ENCODE results near the gene PLCL1. TPM values are rescaled to one million over a fixed set of nuclear protein-coding genes. Genes with fewer than 3 reads are reported as not detected.

The PLCL1 gene
- total RNA-seq, 2 experiments from 2014 or later = 1.6 to 1.8 TPM

DNA sequence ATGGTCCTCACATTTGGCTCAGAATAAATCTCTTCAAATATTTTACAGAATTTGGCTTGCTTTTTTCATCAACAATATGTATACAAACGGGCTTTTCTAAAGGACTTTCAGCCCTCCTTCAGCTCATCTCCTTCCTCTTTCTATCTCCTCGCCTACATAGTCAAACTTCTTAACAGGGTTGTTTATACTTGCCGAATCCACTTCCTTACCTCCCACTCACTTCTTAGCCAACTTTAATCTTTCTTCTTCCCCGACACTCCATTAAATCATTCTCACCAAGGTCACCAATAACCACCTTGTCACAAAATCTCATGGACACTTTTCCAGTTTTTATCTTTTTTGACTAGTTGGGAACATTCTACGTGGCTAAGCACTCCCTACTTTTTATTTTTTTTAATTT lies 325.2 kb downstream of the PLCL1 start:
- ChIA-PET CTCF (no interaction called here), POLR2A (no interaction called here)
- no peak overlapping the region for H3K27ac Mint-ChIP-seq
- no peaks in the 10 kb centered on the region for H3K9me3 Mint-ChIP-seq
- H3K4me1 Mint-ChIP-seq = no peaks in the 10 kb centered on the region
- no peak overlapping the region for H3K4me3 Mint-ChIP-seq
- no peaks in the 10 kb centered on the region for H3K27me3 Mint-ChIP-seq
- DNase-seq = no peak
- no peaks in the 10 kb centered on the region for H3K36me3 Mint-ChIP-seq (ENCODE audit: low read depth)

DNA sequence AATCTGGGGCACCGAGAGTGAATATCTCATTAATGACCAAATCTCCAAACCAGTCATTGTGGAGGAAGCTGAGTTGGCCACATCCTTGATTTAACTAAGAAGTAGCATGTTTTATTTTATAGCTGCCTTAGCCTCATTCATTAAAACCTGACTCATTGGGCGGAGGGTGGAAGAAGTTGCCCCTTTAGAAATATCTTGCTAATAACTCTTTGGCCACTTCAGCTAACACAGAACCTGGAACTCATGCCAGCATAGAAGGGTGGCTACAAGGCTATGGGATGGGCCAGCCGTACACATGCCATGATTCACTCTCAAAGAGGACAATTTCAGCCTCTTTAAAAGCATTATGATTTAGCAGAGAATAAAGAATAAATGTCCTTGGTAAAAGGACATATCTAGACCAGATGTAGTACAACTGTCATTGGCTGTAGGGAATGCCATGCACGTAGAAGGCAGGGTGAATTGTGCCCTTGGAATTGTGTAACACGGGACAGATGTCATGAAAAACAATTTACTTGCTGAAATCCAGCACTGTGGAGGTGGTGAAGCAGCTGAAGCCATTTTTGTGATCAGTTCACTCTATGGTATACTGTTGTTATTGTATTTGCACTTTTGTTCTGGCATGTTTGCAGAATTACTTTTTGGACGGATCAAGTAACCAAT lies 330.0 kb downstream of the PLCL1 start:
- H3K27ac Mint-ChIP-seq = no peak overlapping the region
- POLR2A ChIA-PET = no interaction called here
- H3K27me3 Mint-ChIP-seq = no peaks in the 10 kb centered on the region
- no peak overlapping the region for H3K4me3 Mint-ChIP-seq
- H3K36me3 Mint-ChIP-seq (ENCODE audit: low read depth) = peaks cover 3% of the 10 kb centered on the region
- CTCF ChIA-PET = no interaction called here
- H3K9me3 Mint-ChIP-seq = peaks cover 6% of the 10 kb centered on the region
- DNase-seq = no peak
- H3K4me1 Mint-ChIP-seq = no peaks in the 10 kb centered on the region

DNA sequence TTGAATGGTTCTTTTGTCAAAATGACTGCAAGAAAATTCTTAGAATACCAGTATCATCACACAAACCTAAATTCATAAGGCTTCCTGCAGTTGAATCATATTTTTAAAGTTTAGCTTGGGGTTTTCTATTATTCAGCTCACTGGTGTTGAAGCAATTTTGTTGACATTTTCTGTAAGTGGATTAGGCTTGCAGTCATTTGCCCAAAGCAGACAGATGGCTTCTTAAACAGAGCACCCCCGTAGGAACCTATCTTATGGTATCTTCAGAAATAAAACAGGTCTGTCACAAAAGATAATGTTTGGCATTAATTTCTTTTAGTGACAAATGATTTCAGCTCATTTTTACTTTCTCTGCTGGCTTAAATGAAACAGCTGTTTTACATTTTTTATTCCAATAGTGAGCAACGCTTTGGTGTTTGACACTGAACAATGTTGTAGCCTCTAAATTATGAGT lies 331.1 kb downstream of the PLCL1 start:
- Mint-ChIP-seq H3K9me3 (peaks cover 6% of the 10 kb centered on the region), H3K27me3 (no peaks in the 10 kb centered on the region)
- CTCF ChIA-PET = no interaction called here

DNA sequence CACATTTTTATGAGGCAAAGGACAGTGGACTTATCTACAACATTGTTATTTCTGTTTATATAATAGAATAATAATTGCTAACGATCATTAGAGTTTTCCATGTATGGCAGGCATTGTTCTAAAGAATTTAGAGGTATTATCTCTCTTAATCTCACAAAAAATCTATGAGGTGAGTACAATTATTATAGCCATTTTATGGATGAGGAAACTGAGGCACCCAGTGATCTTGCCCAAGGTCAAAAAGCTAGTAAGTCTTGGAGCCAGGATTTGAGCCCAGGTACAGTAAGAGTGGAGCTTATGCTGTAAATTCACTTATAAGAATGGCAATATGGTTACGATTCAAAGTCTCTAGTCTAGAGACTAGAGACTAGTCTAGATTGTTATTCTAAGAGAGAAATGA lies 331.7 kb downstream of the PLCL1 start:
- DNase-seq = no peak
- POLR2A ChIA-PET = no interaction called here
- peaks cover 6% of the 10 kb centered on the region for H3K9me3 Mint-ChIP-seq
- no peak overlapping the region for H3K4me3 Mint-ChIP-seq
- CTCF ChIA-PET = no interaction called here
- no peaks in the 10 kb centered on the region for H3K4me1 Mint-ChIP-seq
- no peaks in the 10 kb centered on the region for H3K27me3 Mint-ChIP-seq
- H3K36me3 Mint-ChIP-seq (ENCODE audit: low read depth) = peaks cover 3% of the 10 kb centered on the region
- no peak overlapping the region for H3K27ac Mint-ChIP-seq

More for the DNA sequence above, 331.1 kb downstream of the PLCL1 start:
- DNase-seq = no peak
- H3K27ac Mint-ChIP-seq = no peak overlapping the region
- H3K4me1 Mint-ChIP-seq = no peaks in the 10 kb centered on the region
- POLR2A ChIA-PET = no interaction called here
- H3K36me3 Mint-ChIP-seq (ENCODE audit: low read depth) = peaks cover 3% of the 10 kb centered on the region
- H3K4me3 Mint-ChIP-seq = no peak overlapping the region

DNA sequence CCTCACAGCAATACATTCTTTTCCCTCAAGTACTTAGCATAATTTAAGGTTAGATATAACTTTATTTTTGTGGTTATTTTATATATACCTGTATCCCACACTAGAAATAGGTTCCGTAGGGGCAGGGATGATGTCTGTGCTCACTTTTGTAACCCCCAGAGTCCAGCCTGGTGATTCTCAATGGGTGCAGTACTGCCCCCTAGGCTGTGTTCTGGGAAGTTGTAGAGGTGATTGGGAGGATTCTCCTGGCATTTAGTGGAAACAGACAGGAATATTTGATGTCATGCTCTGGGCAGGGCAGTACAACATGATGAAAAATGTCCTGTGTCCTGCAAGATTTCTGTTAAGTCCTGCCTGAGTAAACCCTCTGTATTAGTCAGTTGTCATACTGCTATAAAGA lies 333.3 kb downstream of the PLCL1 start:
- Mint-ChIP-seq H3K36me3 (ENCODE audit: low read depth) (peaks cover 3% of the 10 kb centered on the region), H3K27me3 (no peaks in the 10 kb centered on the region), H3K4me3 (no peak overlapping the region), H3K9me3 (peaks cover 6% of the 10 kb centered on the region), H3K27ac (no peak overlapping the region), H3K4me1 (no peaks in the 10 kb centered on the region)
- ChIA-PET POLR2A (no interaction called here), CTCF (no interaction called here)
- DNase-seq = no peak

DNA sequence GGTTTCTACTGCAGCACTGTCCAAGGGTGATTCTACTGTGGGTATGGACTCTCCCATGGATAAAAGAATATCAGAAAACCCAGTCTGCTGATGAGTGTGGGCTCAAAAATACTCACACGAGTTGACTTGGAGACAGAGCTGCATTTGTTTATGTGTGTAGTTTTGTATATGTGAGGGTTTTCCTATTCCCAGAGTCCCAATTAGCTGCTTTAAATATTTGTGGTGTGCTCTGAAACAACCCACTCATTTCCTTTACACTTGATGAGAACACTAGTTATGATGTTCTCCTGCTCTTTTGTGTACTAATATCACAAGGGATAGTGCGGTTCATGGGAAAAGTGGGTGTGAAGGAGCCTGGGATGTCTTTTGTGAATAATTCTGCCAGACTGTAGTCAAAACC lies 337.3 kb downstream of the PLCL1 start:
- no peak overlapping the region for H3K4me3 Mint-ChIP-seq
- no peaks in the 10 kb centered on the region for H3K27me3 Mint-ChIP-seq
- ChIA-PET CTCF (no interaction called here), POLR2A (no interaction called here)
- peaks cover 6% of the 10 kb centered on the region for H3K4me1 Mint-ChIP-seq
- no peak for DNase-seq
- peaks cover 3% of the 10 kb centered on the region for H3K36me3 Mint-ChIP-seq (ENCODE audit: low read depth)
- no peak overlapping the region for H3K27ac Mint-ChIP-seq
- peaks cover 6% of the 10 kb centered on the region for H3K9me3 Mint-ChIP-seq

DNA sequence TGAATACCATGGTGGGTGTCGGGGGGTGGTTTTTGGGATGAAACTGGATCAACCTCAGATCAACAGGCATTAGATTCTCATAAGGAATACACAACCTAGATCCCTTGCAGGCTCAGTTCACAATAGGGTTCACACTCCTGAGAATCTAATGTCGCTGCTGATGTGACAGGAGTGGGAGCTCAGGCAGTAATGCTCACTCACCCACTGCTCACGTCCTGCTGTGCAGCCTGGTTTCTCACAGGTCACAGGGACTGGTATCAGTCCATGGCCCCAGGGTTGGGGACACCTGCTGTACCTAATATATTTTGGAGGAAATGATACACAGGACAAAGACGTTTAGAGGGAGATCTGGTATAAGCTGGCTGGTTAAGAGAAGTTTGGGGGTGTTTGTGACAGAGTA lies 338.8 kb downstream of the PLCL1 start:
- Mint-ChIP-seq H3K4me1 (peaks cover 6% of the 10 kb centered on the region), H3K36me3 (ENCODE audit: low read depth) (peaks cover 3% of the 10 kb centered on the region), H3K4me3 (no peak overlapping the region), H3K9me3 (peaks cover 2% of the 10 kb centered on the region), H3K27me3 (no peaks in the 10 kb centered on the region), H3K27ac (no peak overlapping the region)
- ChIA-PET POLR2A (no interaction called here), CTCF (no interaction called here)
- DNase-seq = no peak

DNA sequence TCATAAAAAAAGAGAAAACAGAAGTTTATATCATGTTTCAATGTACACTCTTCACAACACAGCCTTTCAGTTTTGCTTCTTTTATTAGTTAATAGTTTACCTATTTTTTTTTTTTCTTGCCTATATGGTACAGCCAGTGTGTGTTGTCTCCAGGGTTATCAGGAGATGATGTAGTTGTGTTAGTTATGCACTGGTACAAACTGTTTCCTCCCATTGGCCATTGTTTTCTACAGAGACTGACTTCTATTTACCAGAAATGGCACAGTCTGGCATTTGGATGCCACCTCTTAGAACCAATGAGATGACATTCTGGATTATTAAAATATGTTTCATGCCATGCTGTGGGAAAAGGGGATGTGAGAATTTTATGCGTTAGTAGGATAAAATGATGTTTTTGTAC lies 339.4 kb downstream of the PLCL1 start:
- ChIA-PET CTCF (interaction anchor here (0.6 kb wide), 1 partner anchor 62 kb away, joined by 3 read pairs; no protein-coding TSS in a partner anchor), POLR2A (no interaction called here)
- peaks cover 3% of the 10 kb centered on the region for H3K36me3 Mint-ChIP-seq (ENCODE audit: low read depth)
- no peak for DNase-seq
- H3K4me1 Mint-ChIP-seq = peaks cover 6% of the 10 kb centered on the region
- no peak overlapping the region for H3K4me3 Mint-ChIP-seq
- H3K9me3 Mint-ChIP-seq = no peaks in the 10 kb centered on the region
- no peak overlapping the region for H3K27ac Mint-ChIP-seq
- no peaks in the 10 kb centered on the region for H3K27me3 Mint-ChIP-seq

DNA sequence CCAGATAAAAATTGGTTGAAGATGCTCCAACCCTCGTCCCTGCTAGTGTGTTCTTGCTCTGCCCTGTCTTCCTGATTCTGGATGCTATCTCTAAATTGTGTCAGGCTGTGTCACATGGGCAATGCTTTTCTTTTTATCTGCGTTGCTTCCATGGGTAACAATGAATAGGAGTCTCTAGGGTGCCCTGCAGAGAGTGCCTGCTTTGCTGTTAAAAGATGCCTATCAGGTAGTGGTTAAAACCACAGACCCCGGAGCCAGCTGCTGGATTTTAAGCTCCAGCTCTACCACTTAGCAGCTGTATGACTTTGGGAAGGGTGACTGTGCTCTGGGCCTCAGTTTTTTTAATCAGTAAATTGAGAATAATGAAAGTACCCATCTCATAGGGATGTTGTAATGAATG lies 340.3 kb downstream of the PLCL1 start:
- peaks cover 6% of the 10 kb centered on the region for H3K4me1 Mint-ChIP-seq
- no peaks in the 10 kb centered on the region for H3K9me3 Mint-ChIP-seq
- H3K36me3 Mint-ChIP-seq (ENCODE audit: low read depth) = no peaks in the 10 kb centered on the region
- POLR2A ChIA-PET = no interaction called here
- CTCF ChIA-PET = interaction anchor here (0.6 to 1.1 kb wide), 2 partner anchors 17 to 61 kb away, joined by 3 read pairs; no protein-coding TSS in a partner anchor
- no peak overlapping the region for H3K27ac Mint-ChIP-seq
- DNase-seq = peak; percentile 21
- no peak overlapping the region for H3K4me3 Mint-ChIP-seq
- H3K27me3 Mint-ChIP-seq = no peaks in the 10 kb centered on the region

DNA sequence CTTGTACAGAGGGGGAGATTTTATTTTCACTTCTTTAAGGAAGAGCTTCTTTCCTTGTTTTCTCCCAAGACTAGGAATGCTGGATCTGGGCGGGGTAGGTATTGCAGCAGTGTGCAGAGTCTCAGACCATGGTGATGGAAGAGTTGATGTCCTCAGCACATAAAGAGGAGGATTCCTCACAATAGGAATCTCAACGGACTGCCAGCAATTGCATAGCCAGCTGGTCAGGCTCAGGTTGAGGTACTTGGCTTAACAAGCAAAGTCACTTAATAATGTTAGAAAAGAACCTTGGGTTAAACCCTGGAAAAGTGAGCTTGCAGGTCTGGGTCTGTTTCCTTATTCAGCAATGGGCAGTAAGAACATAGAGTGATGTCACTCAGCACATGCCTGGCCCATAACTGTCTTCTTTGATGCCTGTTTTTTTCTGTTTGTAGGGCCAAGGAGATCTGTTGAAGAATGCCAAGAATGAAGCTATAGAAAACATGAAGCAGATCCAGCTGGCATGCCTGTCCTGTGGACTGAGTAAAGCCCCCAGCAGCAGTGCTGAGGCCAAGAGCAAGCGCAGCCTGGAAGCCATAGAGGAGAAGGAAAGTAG lies 342.1 kb downstream of the PLCL1 start:
- CTCF ChIA-PET = no interaction called here
- Mint-ChIP-seq H3K4me3 (no peak overlapping the region), H3K36me3 (ENCODE audit: low read depth) (no peaks in the 10 kb centered on the region), H3K4me1 (peaks cover 6% of the 10 kb centered on the region), H3K27ac (no peak overlapping the region), H3K9me3 (no peaks in the 10 kb centered on the region), H3K27me3 (no peaks in the 10 kb centered on the region)
- POLR2A ChIA-PET = no interaction called here
- DNase-seq = no peak

DNA sequence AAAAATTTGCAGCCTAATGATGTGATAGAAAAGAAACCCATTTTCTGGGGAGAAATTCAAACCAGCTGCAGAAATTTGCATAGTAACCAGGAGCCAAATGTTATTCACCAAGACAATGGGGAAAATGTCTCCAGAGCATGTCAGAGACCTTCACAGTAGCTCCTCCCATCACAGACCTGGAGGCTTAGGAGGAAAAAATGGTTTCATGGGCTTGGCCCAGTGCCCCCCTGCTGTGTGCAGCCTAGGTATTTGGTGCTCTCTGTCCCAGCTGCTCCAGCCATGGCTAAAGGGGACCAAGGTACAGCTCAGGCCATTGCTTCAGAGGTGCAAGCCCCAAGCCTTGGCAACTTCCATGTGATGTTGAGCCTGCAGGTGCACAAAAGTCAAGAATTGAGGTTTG lies 352.9 kb downstream of the PLCL1 start:
- POLR2A ChIA-PET = no interaction called here
- DNase-seq = no peak

DNA sequence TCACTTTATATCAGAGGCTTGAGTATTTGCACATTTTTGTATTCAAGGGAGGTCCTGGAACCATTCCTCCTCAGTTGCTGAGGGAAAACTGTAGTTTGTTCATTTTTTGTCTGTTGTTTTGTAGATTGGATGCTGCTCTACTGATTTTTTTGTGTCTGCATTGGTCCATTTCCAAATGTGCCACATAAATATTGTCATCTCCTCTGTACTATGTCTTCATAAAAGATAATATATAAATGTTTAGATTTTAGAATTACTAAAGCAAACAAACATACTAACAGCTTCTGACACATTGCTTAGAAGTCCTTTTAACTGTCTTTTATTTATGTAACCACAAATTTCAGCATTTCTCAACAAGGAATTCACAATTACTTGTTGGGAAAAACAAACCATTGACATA lies 356.8 kb downstream of the PLCL1 start:
- Mint-ChIP-seq H3K27ac (no peak overlapping the region), H3K4me1 (no peaks in the 10 kb centered on the region), H3K9me3 (peaks cover 7% of the 10 kb centered on the region), H3K27me3 (no peaks in the 10 kb centered on the region), H3K4me3 (no peak overlapping the region), H3K36me3 (ENCODE audit: low read depth) (no peaks in the 10 kb centered on the region)
- no peak for DNase-seq
- CTCF ChIA-PET = interaction anchor here (1.2 kb wide), 1 partner anchor 16 kb away, joined by 3 read pairs; no protein-coding TSS in a partner anchor
- POLR2A ChIA-PET = no interaction called here

More for the DNA sequence above, 352.9 kb downstream of the PLCL1 start:
- H3K27me3 Mint-ChIP-seq = no peaks in the 10 kb centered on the region
- CTCF ChIA-PET = no interaction called here
- no peak overlapping the region for H3K27ac Mint-ChIP-seq
- H3K4me1 Mint-ChIP-seq = no peaks in the 10 kb centered on the region
- no peak overlapping the region for H3K4me3 Mint-ChIP-seq
- H3K36me3 Mint-ChIP-seq (ENCODE audit: low read depth) = peaks cover 1% of the 10 kb centered on the region
- peaks cover 7% of the 10 kb centered on the region for H3K9me3 Mint-ChIP-seq

DNA sequence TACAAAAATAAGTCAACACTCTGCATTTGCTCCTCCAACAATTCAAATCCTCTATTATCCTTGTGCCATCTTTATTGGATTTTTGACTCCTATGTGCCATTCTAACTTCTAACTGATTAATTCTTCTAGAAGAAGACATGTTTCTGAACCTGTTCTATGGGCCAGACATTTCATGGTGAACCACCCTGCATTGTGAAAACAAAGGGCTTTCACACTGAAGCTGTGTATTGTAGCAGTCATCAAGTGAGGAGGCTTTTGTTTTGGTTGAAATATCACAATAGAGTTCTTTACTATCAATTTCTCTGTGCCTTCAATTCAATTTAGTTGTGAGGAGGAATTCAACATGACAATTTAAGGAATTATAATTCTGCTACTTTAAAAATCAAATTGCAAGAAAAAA lies 357.9 kb downstream of the PLCL1 start:
- CTCF ChIA-PET = interaction anchor here (0.7 kb wide), 1 partner anchor 433 kb away, joined by 5 read pairs; no protein-coding TSS in a partner anchor
- Mint-ChIP-seq H3K4me3 (no peak overlapping the region), H3K27ac (no peak overlapping the region)

DNA sequence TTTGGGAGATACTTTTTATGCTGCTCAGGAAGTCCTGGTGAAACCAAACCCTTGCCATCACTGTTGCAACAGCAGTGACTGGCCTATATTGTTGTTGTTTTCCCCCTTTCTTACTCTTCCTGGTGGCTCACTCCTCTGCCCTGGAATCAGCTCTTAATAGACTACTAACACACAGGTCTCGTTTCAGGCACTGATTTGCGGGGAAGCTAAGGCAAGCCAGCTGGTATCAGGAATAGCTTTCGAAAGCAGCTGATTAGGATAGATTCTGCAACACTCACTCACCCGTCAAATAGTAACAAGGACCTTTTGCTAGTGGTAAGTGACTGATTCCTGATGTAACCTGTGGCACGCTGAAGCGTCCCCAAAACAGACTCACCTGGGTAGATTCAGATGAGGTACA lies 360.4 kb downstream of the PLCL1 start:
- no peak overlapping the region for H3K4me3 Mint-ChIP-seq
- H3K27ac Mint-ChIP-seq = no peak overlapping the region
- H3K4me1 Mint-ChIP-seq = no peaks in the 10 kb centered on the region
- ChIA-PET CTCF (no interaction called here), POLR2A (interaction anchor here (0.6 kb wide), 1 partner anchor 443 kb away, joined by 5 read pairs; no protein-coding TSS in a partner anchor)
- H3K27me3 Mint-ChIP-seq = no peaks in the 10 kb centered on the region
- H3K9me3 Mint-ChIP-seq = no peaks in the 10 kb centered on the region
- H3K36me3 Mint-ChIP-seq (ENCODE audit: low read depth) = no peaks in the 10 kb centered on the region
- DNase-seq = no peak

More for the DNA sequence above, 357.9 kb downstream of the PLCL1 start:
- H3K9me3 Mint-ChIP-seq = peaks cover 3% of the 10 kb centered on the region
- H3K4me1 Mint-ChIP-seq = no peaks in the 10 kb centered on the region
- no peaks in the 10 kb centered on the region for H3K27me3 Mint-ChIP-seq
- no peak for DNase-seq
- POLR2A ChIA-PET = no interaction called here
- H3K36me3 Mint-ChIP-seq (ENCODE audit: low read depth) = no peaks in the 10 kb centered on the region

Data from activated CD4-positive, alpha-beta T cell treated with anti-CD3 and anti-CD28 coated beads, Interleukin-2, amount 10 ng/mL, durations not matched to agents 7 days and 5 days (primary cell).